Natural killer cell treated with Interleukin-12 subunit alpha and Interleukin-12 subunit beta and Interleukin-15 and Interleukin-18, amount 100 ng/mL, for 72 hours (primary cell): ENCODE measurements around the gene AGPAT3. TPM values are rescaled to one million over a fixed set of nuclear protein-coding genes. Genes with fewer than 3 reads are reported as not detected.

Experiments used
- ATAC-seq, 2 donors: fragments of 150-1000 bp; cut with Tn5 transposase in 1 of 2; sonication (Bioruptor Pico), chemical (Tn5 transposase) in 1 of 2; 2 replicates each; pipeline ENCODE4 v1.10.0; 2021
- DNase-seq: peaks from one replicate; pipeline ENCODE4 v3.0.0; 2022; ENCODE audit warnings: low spot score
- H3K27ac Mint-ChIP-seq, 2 donors: 1 replicate in 1 of 2; 2 replicates in 1 of 2; pipeline ENCODE4 v1.8.0; 2022; ENCODE audit warnings: mixed read lengths in 2 of 2, mild to moderate bottlenecking in 1 of 2, moderate library complexity in 1 of 2
- H3K27me3 Mint-ChIP-seq, 2 donors: 1 replicate in 1 of 2; 2 replicates in 1 of 2; pipeline ENCODE4 v1.8.0; 2022; ENCODE audit warnings: mixed read lengths in 2 of 2
- H3K36me3 Mint-ChIP-seq: one replicate; pipeline ENCODE4 v1.8.0; 2022; ENCODE audit warnings: mixed read lengths
- H3K4me1 Mint-ChIP-seq, 2 donors: 1 replicate in 1 of 2; 2 replicates in 1 of 2; pipeline ENCODE4 v1.8.0; 2022; ENCODE audit warnings: low read depth in 2 of 2, mixed read lengths in 2 of 2, mild to moderate bottlenecking in 1 of 2
- H3K4me3 Mint-ChIP-seq: one replicate; pipeline ENCODE4 v1.8.0; 2022; ENCODE audit warnings: mixed read lengths
- H3K9me3 Mint-ChIP-seq: 2 replicates; pipeline ENCODE4 v1.8.0; 2022; ENCODE audit warnings: mixed read lengths
- total RNA-seq, 2 donors: library from RNA; stranded (reverse); gene quantifications; one replicate each; pipeline ENCODE4 v1.2.3, GENCODE V29; 2022

The AGPAT3 gene
- total RNA-seq, 2 donors from 2014 or later: 66.8 to 115 TPM

GRCh38 chr21:43903451-43904091, 38.5 kb downstream of the AGPAT3 start:
- Mint-ChIP-seq H3K9me3 (no peaks in the 10 kb centered on the region), H3K36me3 (peaks cover 5% of the 10 kb centered on the region), H3K4me1 (peaks cover 14 to 18% of the 10 kb centered on the region in 2 donors), H3K27ac (no peak overlapping the region), H3K27me3 (no peaks in the 10 kb centered on the region), H3K4me3 (no peak overlapping the region)
- DNase-seq: peak; percentile 54
- no peak for ATAC-seq

- no peaks in the 10 kb centered on the region for H3K27me3 Mint-ChIP-seq
- H3K4me3 Mint-ChIP-seq: no peak overlapping the region
- peaks cover 5% of the 10 kb centered on the region for H3K36me3 Mint-ChIP-seq
- H3K27ac Mint-ChIP-seq: no peak overlapping the region
- ATAC-seq (no peak), DNase-seq (peak; percentile 49)
- H3K4me1 Mint-ChIP-seq: peaks cover 14 to 18% of the 10 kb centered on the region in 2 donors
- H3K9me3 Mint-ChIP-seq: no peaks in the 10 kb centered on the region
Observed at GRCh38 chr21:43904331-43904781, 39.3 kb downstream of the AGPAT3 start.

DNA sequence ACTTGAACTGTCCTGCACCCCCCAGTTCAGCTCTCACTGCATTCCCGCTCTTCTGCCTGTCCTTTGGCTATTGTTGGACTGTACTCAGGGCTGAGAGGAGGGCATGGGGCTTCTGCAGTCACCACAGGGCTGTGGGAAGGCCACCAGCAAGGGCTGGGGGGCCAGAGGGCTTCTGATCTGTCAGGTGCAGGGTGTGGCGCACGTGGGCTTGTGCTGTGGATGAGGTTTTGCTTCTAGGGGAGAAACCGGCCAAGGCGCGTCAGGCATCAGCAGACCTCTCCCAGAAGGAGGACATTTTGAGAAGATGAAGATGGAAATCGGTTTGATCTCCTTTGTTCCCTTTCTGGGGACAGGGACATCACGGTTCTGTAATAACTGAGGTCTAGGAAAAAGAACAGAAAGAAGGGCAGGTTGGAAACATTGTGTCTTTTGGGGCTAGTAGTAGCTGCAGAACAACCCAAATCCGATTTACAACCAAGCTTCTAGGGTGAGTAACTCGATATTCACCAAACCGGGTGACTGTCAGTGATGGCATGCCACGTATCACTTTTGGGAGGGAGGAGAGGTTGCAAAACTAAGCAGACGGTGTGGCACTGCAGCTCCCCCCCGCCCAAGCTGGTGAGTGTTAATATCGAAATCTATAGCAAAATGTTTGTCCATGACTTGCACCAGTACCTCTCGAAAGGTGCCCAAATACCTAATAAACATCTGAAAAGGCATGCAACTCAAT, 40.9 kb downstream of the AGPAT3 start:
- ATAC-seq (no peak), DNase-seq (peak; percentile 37)
- Mint-ChIP-seq H3K36me3 (peaks cover 5% of the 10 kb centered on the region), H3K4me1 (peaks cover 9 to 20% of the 10 kb centered on the region in 2 donors), H3K9me3 (no peaks in the 10 kb centered on the region), H3K4me3 (no peak overlapping the region), H3K27me3 (no peaks in the 10 kb centered on the region), H3K27ac (no peak overlapping the region)

GRCh38 chr21:43906585-43907370, 41.8 kb downstream of the AGPAT3 start:
- Mint-ChIP-seq H3K36me3 (peaks cover 5% of the 10 kb centered on the region), H3K27ac (no peak overlapping the region), H3K27me3 (no peaks in the 10 kb centered on the region), H3K4me3 (no peak overlapping the region), H3K9me3 (no peaks in the 10 kb centered on the region), H3K4me1 (peaks cover 12 to 22% of the 10 kb centered on the region in 2 donors)
- ATAC-seq (peak in 1 of 2 donors; percentile 29), DNase-seq (peak; percentile 49)

GRCh38 chr21:43907751-43908150, 42.7 kb downstream of the AGPAT3 start:
- H3K36me3 Mint-ChIP-seq: peaks cover 11% of the 10 kb centered on the region
- peaks cover 12 to 22% of the 10 kb centered on the region in 2 donors for H3K4me1 Mint-ChIP-seq
- DNase-seq (peak; percentile 3), ATAC-seq (no peak)
- no peaks in the 10 kb centered on the region for H3K27me3 Mint-ChIP-seq
- H3K9me3 Mint-ChIP-seq: peaks cover 4% of the 10 kb centered on the region
- no peak overlapping the region for H3K4me3 Mint-ChIP-seq
- H3K27ac Mint-ChIP-seq: no peak overlapping the region

DNA sequence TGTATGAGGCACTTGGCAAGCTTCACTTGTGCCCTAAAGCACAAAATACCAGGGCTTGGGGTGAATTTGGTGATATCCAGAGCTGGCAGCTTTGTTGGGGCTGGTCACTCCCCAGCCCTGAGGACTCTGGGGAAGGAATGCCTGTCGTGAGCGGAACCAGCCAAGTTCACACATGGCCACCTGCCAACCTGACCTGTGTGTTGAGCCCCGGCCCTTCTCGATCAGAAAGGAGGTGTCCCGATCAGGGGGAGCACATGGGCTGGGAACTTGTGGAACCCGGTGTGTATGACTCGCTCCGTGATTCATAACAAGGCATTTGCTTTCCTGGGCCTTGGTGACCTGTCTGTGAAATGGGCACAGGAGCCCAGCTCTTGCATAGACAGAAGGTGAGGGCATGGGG, 43.1 kb downstream of the AGPAT3 start:
- Mint-ChIP-seq H3K4me3 (no peak overlapping the region), H3K27ac (no peak overlapping the region), H3K9me3 (peaks cover 4% of the 10 kb centered on the region), H3K36me3 (peaks cover 11% of the 10 kb centered on the region), H3K4me1 (peaks cover 9 to 19% of the 10 kb centered on the region in 2 donors), H3K27me3 (no peaks in the 10 kb centered on the region)
- ATAC-seq: no peak
- DNase-seq: peak; percentile 44

DNA sequence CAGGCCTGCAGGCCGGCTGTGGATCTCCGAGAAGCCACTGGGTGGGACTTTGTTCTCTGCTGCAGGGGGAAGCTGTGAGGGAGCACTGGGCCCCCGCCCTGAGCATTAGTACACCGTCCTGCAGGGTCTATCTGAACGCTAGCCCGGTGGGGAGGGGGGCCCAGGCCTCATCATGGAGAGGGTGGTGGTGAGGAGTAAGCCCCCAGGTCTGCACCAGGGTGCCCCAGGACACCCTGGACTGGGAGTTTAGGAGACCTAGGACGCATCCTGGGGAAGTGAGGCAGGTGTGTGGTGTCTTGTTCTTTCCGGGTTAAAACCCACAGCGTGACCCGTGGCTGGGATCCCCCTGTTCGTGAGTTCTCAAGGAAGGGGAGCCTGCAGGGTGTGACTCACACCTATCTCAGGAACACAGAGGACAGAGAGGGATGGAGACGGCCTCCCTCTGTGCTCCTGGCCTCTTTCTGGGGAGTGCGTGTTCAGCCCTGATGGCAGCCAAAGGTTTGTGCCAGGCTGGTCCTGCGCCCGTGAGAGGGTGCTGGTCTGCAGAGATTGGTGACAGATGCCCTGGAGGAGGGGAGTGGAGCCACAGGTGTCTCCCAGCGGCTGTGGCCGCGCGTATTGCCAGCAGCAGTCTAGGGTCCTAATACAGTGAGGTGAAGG, 44.8 kb downstream of the AGPAT3 start:
- peak in 1 of 2 donors; percentile 43 for ATAC-seq
- Mint-ChIP-seq H3K4me3 (no peak overlapping the region), H3K9me3 (peaks cover 4% of the 10 kb centered on the region), H3K36me3 (peaks cover 11% of the 10 kb centered on the region), H3K4me1 (peaks cover 7 to 16% of the 10 kb centered on the region in 2 donors), H3K27ac (no peak overlapping the region), H3K27me3 (no peaks in the 10 kb centered on the region)
- peak; percentile 44 for DNase-seq

GRCh38 chr21:43910460-43910859, 45.4 kb downstream of the AGPAT3 start:
- Mint-ChIP-seq H3K4me3 (no peak overlapping the region), H3K27ac (no peak overlapping the region)
- peak; percentile 44 for DNase-seq

GRCh38 chr21:43911015-43911934, 46.3 kb downstream of the AGPAT3 start:
- Mint-ChIP-seq H3K4me3 (no peak overlapping the region), H3K27ac (no peak overlapping the region), H3K36me3 (peaks cover 6% of the 10 kb centered on the region), H3K4me1 (peaks cover 10 to 14% of the 10 kb centered on the region in 2 donors), H3K27me3 (peaks cover 0 to 3% of the 10 kb centered on the region in 2 donors), H3K9me3 (peaks cover 4% of the 10 kb centered on the region)
- DNase-seq (peak; percentile 16), ATAC-seq (no peak)

More at GRCh38 chr21:43910460-43910859, 45.4 kb downstream of the AGPAT3 start:
- Mint-ChIP-seq H3K36me3 (peaks cover 11% of the 10 kb centered on the region), H3K27me3 (no peaks in the 10 kb centered on the region), H3K4me1 (peaks cover 7 to 16% of the 10 kb centered on the region in 2 donors), H3K9me3 (peaks cover 4% of the 10 kb centered on the region)
- ATAC-seq: no peak

- Mint-ChIP-seq H3K27me3 (peaks cover 0 to 6% of the 10 kb centered on the region in 2 donors), H3K4me1 (peaks cover 16 to 20% of the 10 kb centered on the region in 2 donors), H3K4me3 (no peak overlapping the region), H3K27ac (no peak overlapping the region), H3K36me3 (peaks cover 6% of the 10 kb centered on the region), H3K9me3 (peaks cover 4% of the 10 kb centered on the region)
- DNase-seq (peak; percentile 12), ATAC-seq (no peak)
Observed at GRCh38 chr21:43911935-43912487, 47.0 kb downstream of the AGPAT3 start.

DNA sequence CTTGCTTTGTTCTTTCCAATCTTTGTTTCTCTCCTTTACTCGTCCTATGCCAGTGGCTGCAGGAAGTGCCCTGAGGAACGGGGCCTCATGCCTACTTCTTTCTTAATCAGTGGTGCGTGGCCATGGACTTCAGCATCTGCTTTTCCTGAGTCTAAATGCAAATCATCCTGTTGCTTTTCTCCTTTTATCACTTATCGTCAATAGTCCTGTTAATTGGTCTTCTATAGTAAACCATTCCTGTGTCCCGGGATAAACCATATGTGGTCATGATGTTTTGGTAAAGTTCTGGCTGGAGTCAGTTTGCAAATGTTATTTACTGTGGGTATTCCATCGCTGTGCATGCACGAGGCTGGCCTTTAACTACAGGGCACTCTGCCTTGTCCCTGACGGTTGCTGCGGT, 47.5 kb downstream of the AGPAT3 start:
- Mint-ChIP-seq H3K27me3 (peaks cover 0 to 8% of the 10 kb centered on the region in 2 donors), H3K36me3 (peaks cover 6% of the 10 kb centered on the region), H3K4me3 (no peak overlapping the region), H3K27ac (no peak overlapping the region), H3K9me3 (peaks cover 4% of the 10 kb centered on the region), H3K4me1 (peaks cover 20 to 25% of the 10 kb centered on the region in 2 donors)
- DNase-seq: peak; percentile 25
- no peak for ATAC-seq

DNA sequence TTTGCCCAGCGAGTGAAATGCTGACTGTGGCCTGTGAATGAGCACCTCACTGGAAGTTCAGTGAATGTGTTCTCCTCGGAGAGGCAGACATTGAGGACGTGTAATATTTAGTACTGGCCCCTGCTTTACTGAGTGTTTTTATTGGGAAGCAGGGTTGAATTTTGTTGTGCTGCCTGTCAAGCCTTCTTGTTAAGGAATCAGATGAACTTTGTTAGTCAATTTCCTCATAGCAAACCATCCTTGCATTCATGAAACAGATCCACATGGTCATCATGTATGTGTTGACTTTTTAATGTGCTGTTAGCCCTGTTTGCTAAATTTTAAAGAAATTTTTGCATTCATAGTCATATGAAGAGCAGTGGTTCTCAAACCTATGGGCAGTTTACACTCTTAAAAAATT, 47.9 kb downstream of the AGPAT3 start:
- H3K36me3 Mint-ChIP-seq: peaks cover 6% of the 10 kb centered on the region
- ATAC-seq: no peak
- DNase-seq: peak; percentile 44
- peaks cover 4% of the 10 kb centered on the region for H3K9me3 Mint-ChIP-seq
- H3K4me1 Mint-ChIP-seq: peaks cover 24 to 27% of the 10 kb centered on the region in 2 donors
- no peak overlapping the region for H3K4me3 Mint-ChIP-seq
- no peak overlapping the region for H3K27ac Mint-ChIP-seq
- H3K27me3 Mint-ChIP-seq: peaks cover 0 to 8% of the 10 kb centered on the region in 2 donors
